Adrenal gland (tissue), 12 donors: ENCODE results near the gene SLC6A18. TPM values are rescaled to one million over a fixed set of nuclear protein-coding genes. Genes with fewer than 3 reads are reported as not detected.

Experiments
- DNase-seq, 7 donors: peaks; one replicate each; pipeline ENCODE4 v3.0.0-alpha.2; 2019 to 2020
- H3K27ac ChIP-seq, 5 donors: fragments of 200-600 bp; sonication (generic) in 4 of 5; 1 replicate in 3 of 5; 2 replicates in 2 of 5; pipeline versions ENCODE4 v1.5.1 to v1.8.0; 2016 to 2020; ENCODE audit warnings: mild to moderate bottlenecking in 1 of 5
- H3K27me3 ChIP-seq: fragments of 200-600 bp; 2 replicates; pipeline ENCODE4 v1.8.0; 2021
- H3K36me3 ChIP-seq, 2 donors: fragments of 200-600 bp; replicated peaks in 1 of 2; 1 replicate in 1 of 2; 2 replicates in 1 of 2; pipeline versions ENCODE4 v1.5.1 to v1.8.0; 2018 to 2022
- H3K4me1 ChIP-seq, 2 donors: fragments of 200-600 bp; replicated peaks in 1 of 2; 1 replicate in 1 of 2; 2 replicates in 1 of 2; pipeline versions ENCODE4 v1.5.1 to v1.8.0; 2018 to 2021
- H3K4me3 ChIP-seq, 4 donors: fragments of 200-600 bp; sonication (generic) in 3 of 4; one replicate each; pipeline ENCODE4 v1.5.1; 2016 to 2018
- H3K9me3 ChIP-seq, 3 donors: fragments of 200-600 bp; sonication (generic) in 1 of 3; replicated peaks in 1 of 3; 1 replicate in 2 of 3; 2 replicates in 1 of 3; pipeline versions ENCODE4 v1.5.1 to v1.8.0; 2016 to 2021
- CTCF ChIP-seq, 6 experiments: fragments of 450-650 bp in 4 of 6; fragments of 200-600 bp in 2 of 6; sonication (generic) in 1 of 6; IDR thresholded peaks; 1 replicate in 5 of 6; 2 replicates in 1 of 6; pipeline versions ENCODE4 v1.5.1 to v1.8.0; 2016 to 2021; ENCODE audit warnings: antibody characterized with exemption in 6 of 6, mild to moderate bottlenecking in 2 of 6, moderate library complexity in 1 of 6
- POLR2A ChIP-seq, 2 donors: fragments of 450-650 bp; IDR thresholded peaks; one replicate each; pipeline ENCODE4 v1.6.1; 2017; ENCODE audit warnings: antibody characterized with exemption in 2 of 2, mild to moderate bottlenecking in 2 of 2, moderate library complexity in 1 of 2
- WGBS, 4 donors: extraction: QIAGEN DNeasy Blood & Tissue Kit in 2 of 4; methylation state at CpG; one replicate each; pipeline versions ENCODE4 v1.1.5 to v1.1.7; 2013 to 2017; 5-methylcytosine and 5-hydroxymethylcytosine counted together
- intact Hi-C, 2 donors: fragments of 100-400 bp; cut with DNase I; formaldehyde crosslinking; loops; one replicate each; pipeline versions ENCODE4 v1.14.1 to v1.15.0; 2022 to 2023
- polyA plus RNA-seq, 3 donors: library from polyadenylated mRNA; stranded (reverse); fragments of 200-250 nt in 2 of 3; fragments of 350-450 nt in 1 of 3; fragmentation: Illumina TruSeq in 1 of 3; extraction: RNeasy Lipid Tissue Mini Kit (QIAGEN cat#74804) in 1 of 3; gene quantifications; one replicate each; pipeline ENCODE4 v1.2.3, GENCODE V29; 2013 to 2014
- total RNA-seq, 9 donors: library from RNA; depleted of rRNA in 4 of 9; stranded (reverse); fragments of >200 nt in 4 of 9; fragments of 120-200 nt in 1 of 9; fragmentation: NEBNext Ultra II Directional in 1 of 9; extraction: Animal tissue kit (Norgen Biotek cat#: 25700) in 1 of 9; gene quantifications; one replicate each; pipeline versions ENCODE4 v1.1.0 to v1.2.4, GENCODE V29; 2013 to 2023
- donor health status: healthy with polysubstance abuse.
- donor health status: Bipolar disorder and iron deficiency.
- donor health status: DM: yes; HTN: yes; CAD: no.
- donor health status: DM: no; HTN: no; CAD: no.
- donor health status: DM: no; HTN: no; CAD: no.
- donor health status: DM: yes; HTN: yes; CAD: no.

SLC6A18 gene
- total and polyA plus RNA-seq, 12 donors: not detected

DNA sequence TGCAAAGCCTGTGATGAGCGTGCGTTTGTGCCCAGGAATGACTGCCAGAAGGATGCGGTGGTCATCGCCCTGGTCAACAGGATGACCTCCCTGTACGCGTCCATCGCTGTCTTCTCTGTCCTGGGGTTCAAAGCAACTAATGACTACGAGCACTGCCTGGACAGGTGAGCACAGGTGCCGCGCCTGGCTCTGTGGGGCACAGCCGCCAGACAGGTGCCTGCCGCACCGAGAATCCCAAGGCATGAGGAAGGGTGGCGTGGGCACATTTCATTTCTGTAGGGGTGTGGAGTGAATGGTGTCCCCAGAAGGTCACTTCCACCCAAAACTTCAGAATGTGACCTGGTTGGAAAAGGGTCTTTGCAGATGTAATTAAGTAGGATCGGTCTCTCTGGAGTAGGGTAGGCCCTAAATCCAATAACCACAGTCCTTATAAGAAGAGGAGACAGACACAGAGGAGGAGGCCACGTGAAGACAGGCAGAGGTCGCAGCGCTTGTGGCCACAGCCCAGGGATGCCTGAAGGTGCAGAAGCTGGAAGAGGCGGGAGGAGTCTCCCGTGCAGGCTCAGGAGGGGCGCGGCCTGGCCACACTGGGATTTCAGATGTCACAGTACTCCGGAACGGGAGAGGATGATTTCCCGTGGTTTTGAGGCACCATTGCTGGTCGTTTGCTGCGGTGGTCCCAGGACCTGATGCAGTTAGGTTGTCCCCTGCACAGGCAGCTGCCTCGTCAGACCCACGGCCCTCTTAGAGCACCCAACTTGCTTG is 15.5 kb downstream of the SLC6A18 start:
- intact Hi-C loops: no loop called here
- Histone ChIP-seq H3K4me3 (no peak overlapping the region), H3K27me3 (peaks cover 14% of the 10 kb centered on the region), H3K4me1 (no peaks in the 10 kb centered on the region), H3K36me3 (no peaks in the 10 kb centered on the region), H3K9me3 (no peaks in the 10 kb centered on the region), H3K27ac (no peak overlapping the region)
- TF ChIP-seq POLR2A (IDR thresholded peaks at IDR 0.05) (no peak), CTCF (IDR thresholded peaks at IDR 0.05) (no peak)
- 81 to 89% (median 83%) methylated on average over 25 to 29 of the region's 29 CpGs for WGBS, 4 donors
- no peak for DNase-seq

DNA sequence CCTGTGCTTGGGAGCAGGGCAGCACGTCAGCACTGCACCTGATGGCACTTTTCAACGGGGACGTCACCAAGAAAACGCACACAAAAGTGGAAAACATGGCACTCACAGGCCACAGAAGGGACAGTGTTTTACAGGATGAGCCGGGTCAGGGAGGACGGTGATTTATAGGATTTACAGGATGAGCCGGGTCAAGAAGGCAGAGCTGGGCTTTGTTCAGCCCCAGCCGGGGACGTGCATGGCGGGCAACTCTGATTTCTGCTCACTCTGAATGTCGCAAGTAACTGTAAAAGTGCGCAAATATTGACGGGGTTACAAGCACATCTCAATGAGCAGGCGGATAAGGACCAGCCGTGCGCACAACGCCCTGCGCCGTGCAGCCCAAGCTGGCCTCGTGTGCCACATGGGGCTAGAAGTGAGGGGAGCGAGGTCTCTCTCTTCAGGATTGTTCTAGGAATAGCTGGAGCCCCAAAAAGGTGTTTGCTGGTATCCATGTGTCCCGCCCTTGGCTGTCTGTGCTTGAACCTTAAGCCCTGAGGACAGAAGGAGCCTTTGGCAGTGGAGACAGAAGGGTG is 16.4 kb downstream of the SLC6A18 start:
- H3K4me1 ChIP-seq: no peaks in the 10 kb centered on the region
- peaks cover 24% of the 10 kb centered on the region for H3K27me3 ChIP-seq
- intact Hi-C loops: no loop called here
- TF ChIP-seq CTCF (IDR thresholded peaks at IDR 0.05) (no peak), POLR2A (IDR thresholded peaks at IDR 0.05) (no peak)
- WGBS, 4 donors: 55 to 68% (median 68%) methylated on average over 14 to 22 of the region's 22 CpGs
- no peak for DNase-seq
- no peaks in the 10 kb centered on the region for H3K36me3 ChIP-seq
- no peak overlapping the region for H3K4me3 ChIP-seq
- H3K9me3 ChIP-seq: no peaks in the 10 kb centered on the region
- H3K27ac ChIP-seq: no peak overlapping the region

- Histone ChIP-seq H3K36me3 (no peaks in the 10 kb centered on the region), H3K4me3 (no peak overlapping the region), H3K9me3 (no peaks in the 10 kb centered on the region), H3K27ac (no peak overlapping the region), H3K4me1 (no peaks in the 10 kb centered on the region), H3K27me3 (peaks cover 28% of the 10 kb centered on the region)
- intact Hi-C loops: no loop called here
- WGBS, 4 donors: 68 to 76% (median 71%) methylated on average over 6 to 14 of the region's 14 CpGs
- no peak for DNase-seq
- TF ChIP-seq CTCF (IDR thresholded peaks at IDR 0.05) (no peak), POLR2A (IDR thresholded peaks at IDR 0.05) (no peak)
These were observed 17.7 kb downstream of the SLC6A18 start for GRCh38 chr5:1242733-1243486.

GRCh38 chr5:1243487-1244130 is 18.4 kb downstream of the SLC6A18 start:
- WGBS, 4 donors: 37 to 47% (median 40%) methylated on average over 25 to 33 of the region's 33 CpGs; no CpG with 5 or more reads in 1 of the 4 donors
- H3K4me3 ChIP-seq: no peak overlapping the region
- TF ChIP-seq CTCF (IDR thresholded peaks at IDR 0.05): no peak
- no peak for TF ChIP-seq POLR2A (IDR thresholded peaks at IDR 0.05)
- no peak for DNase-seq
- no peak overlapping the region for H3K27ac ChIP-seq
- intact Hi-C loops: no loop called here
- H3K9me3 ChIP-seq: no peaks in the 10 kb centered on the region
- H3K4me1 ChIP-seq: no peaks in the 10 kb centered on the region
- H3K27me3 ChIP-seq: peaks cover 28% of the 10 kb centered on the region
- H3K36me3 ChIP-seq: no peaks in the 10 kb centered on the region
